ENCODE data around the gene FCHO1. TPM values are rescaled to one million over a fixed set of nuclear protein-coding genes. Genes with fewer than 3 reads are reported as not detected.

FCHO1 gene
- total RNA-seq, 1 experiment from 2014 or later, result 0.61 TPM

DNA sequence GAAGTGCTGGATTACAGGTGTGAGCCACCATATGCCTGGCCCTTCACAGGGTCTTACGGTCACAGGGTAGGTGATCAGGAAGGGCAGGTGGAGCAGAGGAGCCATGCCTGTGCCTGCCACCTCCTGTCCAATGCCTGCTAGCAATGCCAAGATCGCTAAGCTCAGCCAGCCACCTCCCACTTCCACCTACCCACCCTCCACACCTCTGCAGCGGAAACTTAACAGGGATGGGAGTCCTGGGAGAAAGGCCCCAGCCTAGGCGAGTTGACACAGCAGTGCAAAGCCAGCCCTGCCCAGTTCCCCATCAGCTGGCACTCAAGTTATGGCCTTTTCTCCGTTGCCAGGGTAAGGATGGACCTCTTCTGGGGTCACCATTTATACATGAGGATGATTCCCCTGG, 15.9 kb upstream of the FCHO1 start:
- CTCF ChIA-PET, result no interaction called here
- DNase-seq, result no peak
- intact Hi-C loops (cut with micrococcal nuclease; ENCODE audit: unreplicated experiment), result no loop called here
- Mint-ChIP-seq H3K4me3 (ENCODE audit: low read depth, unreplicated experiment) (no peak overlapping the region), H3K4me1 (ENCODE audit: low read depth, unreplicated experiment) (no peaks in the 10 kb centered on the region), H3K27ac (ENCODE audit: unreplicated experiment) (no peak overlapping the region), H3K9me3 (ENCODE audit: low read depth, unreplicated experiment) (no peaks in the 10 kb centered on the region), H3K36me3 (ENCODE audit: insufficient read depth, unreplicated experiment) (peaks cover 35% of the 10 kb centered on the region), H3K27me3 (ENCODE audit: unreplicated experiment) (no peaks in the 10 kb centered on the region)
- no TSS peak for BruUV-seq (replicated peaks)
- no peak for TF ChIP-seq CTCF (IDR thresholded peaks at IDR 0.05; ENCODE audit: unreplicated experiment)

DNA sequence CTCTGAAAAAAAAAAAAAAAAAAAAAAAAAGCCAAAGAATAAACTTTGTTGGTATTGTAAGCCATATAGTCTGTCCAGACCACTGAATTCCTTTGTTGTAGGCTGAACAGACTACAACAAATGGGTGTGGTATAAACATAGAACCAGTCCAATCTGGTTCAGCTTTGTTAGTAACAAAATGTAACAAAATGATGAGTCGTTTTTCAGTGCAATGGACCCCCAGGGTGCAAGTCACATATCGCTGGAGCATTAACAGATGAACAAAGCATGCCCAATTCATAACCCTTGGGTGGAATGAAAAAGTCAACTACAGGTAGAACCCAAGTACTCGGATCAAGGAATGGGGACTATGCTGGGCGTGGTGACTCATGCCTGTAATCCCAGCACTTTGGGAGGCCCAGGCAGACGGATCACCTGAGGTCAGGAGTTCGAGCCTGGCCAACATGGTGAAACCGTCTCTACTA, 13.6 kb upstream of the FCHO1 start:
- no peak for DNase-seq
- Mint-ChIP-seq H3K27me3 (ENCODE audit: unreplicated experiment) (no peaks in the 10 kb centered on the region), H3K4me1 (ENCODE audit: low read depth, unreplicated experiment) (no peaks in the 10 kb centered on the region), H3K9me3 (ENCODE audit: low read depth, unreplicated experiment) (no peaks in the 10 kb centered on the region), H3K4me3 (ENCODE audit: low read depth, unreplicated experiment) (no peak overlapping the region), H3K27ac (ENCODE audit: unreplicated experiment) (no peak overlapping the region), H3K36me3 (ENCODE audit: insufficient read depth, unreplicated experiment) (peaks cover 25% of the 10 kb centered on the region)
- TF ChIP-seq CTCF (IDR thresholded peaks at IDR 0.05; ENCODE audit: unreplicated experiment), result no peak
- CTCF ChIA-PET, result interaction anchor here (0.5 to 0.8 kb wide), 3 partner anchors 22 to 673 kb away, joined by 3 to 8 read pairs (median 4); no protein-coding TSS in a partner anchor
- intact Hi-C loops (cut with micrococcal nuclease; ENCODE audit: unreplicated experiment), result no loop called here
- no TSS peak for BruUV-seq (replicated peaks)

GRCh38 chr19:17739121-17739875, 12.0 kb upstream of the FCHO1 start:
- Mint-ChIP-seq H3K27me3 (ENCODE audit: unreplicated experiment) (no peaks in the 10 kb centered on the region), H3K4me1 (ENCODE audit: low read depth, unreplicated experiment) (no peaks in the 10 kb centered on the region), H3K4me3 (ENCODE audit: low read depth, unreplicated experiment) (no peak overlapping the region), H3K36me3 (ENCODE audit: insufficient read depth, unreplicated experiment) (peaks cover 21% of the 10 kb centered on the region), H3K9me3 (ENCODE audit: low read depth, unreplicated experiment) (no peaks in the 10 kb centered on the region), H3K27ac (ENCODE audit: unreplicated experiment) (no peak overlapping the region)
- no peak for TF ChIP-seq CTCF (IDR thresholded peaks at IDR 0.05; ENCODE audit: unreplicated experiment)
- intact Hi-C loops (cut with micrococcal nuclease; ENCODE audit: unreplicated experiment), result no loop called here
- CTCF ChIA-PET, result interaction anchor here (0.6 kb wide), 1 partner anchor 28 kb away, joined by 3 read pairs; no protein-coding TSS in a partner anchor
- DNase-seq, result no peak
- BruUV-seq (replicated peaks), result no TSS peak

DNA sequence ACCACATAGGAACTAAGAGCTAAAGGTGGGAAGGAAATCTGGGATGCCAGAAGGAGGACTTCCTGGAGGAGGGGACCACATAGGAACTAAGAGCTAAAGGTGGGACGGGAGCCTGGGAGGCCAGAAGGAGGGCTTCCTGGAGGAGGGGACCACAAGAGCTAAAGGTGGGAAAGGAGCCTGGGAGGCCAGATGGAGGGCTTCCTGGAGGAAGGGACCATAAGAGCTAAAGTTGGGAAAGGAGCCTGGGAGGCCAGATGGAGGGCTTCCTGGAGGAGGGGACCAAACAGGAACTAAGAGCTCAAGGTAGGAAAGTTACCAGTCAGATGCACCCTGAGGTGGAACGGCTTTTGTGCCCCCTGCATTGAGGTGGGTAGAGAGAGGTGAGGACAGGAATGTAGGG, 9.8 kb upstream of the FCHO1 start:
- CTCF ChIA-PET, result no interaction called here
- no peak overlapping the region for H3K27ac Mint-ChIP-seq (ENCODE audit: unreplicated experiment)
- intact Hi-C loops (cut with micrococcal nuclease; ENCODE audit: unreplicated experiment), result no loop called here
- DNase-seq, result no peak
- no TSS peak for BruUV-seq (replicated peaks)
- H3K36me3 Mint-ChIP-seq (ENCODE audit: insufficient read depth, unreplicated experiment), result peaks cover 18% of the 10 kb centered on the region
- no peak for TF ChIP-seq CTCF (IDR thresholded peaks at IDR 0.05; ENCODE audit: unreplicated experiment)
- H3K4me3 Mint-ChIP-seq (ENCODE audit: low read depth, unreplicated experiment), result no peak overlapping the region
- no peaks in the 10 kb centered on the region for H3K27me3 Mint-ChIP-seq (ENCODE audit: unreplicated experiment)
- H3K9me3 Mint-ChIP-seq (ENCODE audit: low read depth, unreplicated experiment), result no peaks in the 10 kb centered on the region
- H3K4me1 Mint-ChIP-seq (ENCODE audit: low read depth, unreplicated experiment), result no peaks in the 10 kb centered on the region

Measured in Calu3 (cell line).